SK-N-SH treated with all-trans-retinoic acid at 6 μM for 48 hours (cell line): ENCODE results near the gene RETSAT.

Source experiments
- ATAC-seq: fragments of 200-7000 bp; cut with Tn5 transposase; 3 replicates; pipeline ENCODE4 v1.9.1; 2020; ENCODE audit warnings: mild to moderate bottlenecking, moderate library complexity
- ARNTL ChIP-seq: fragments of 450-650 bp; formaldehyde crosslinking; IDR thresholded peaks from 2 replicates; pipeline ENCODE4 v1.5.0; 2020; ENCODE audit warnings: low read depth, mild to moderate bottlenecking, moderate library complexity, borderline replicate concordance
- ESRRG ChIP-seq: fragments of 250-450 bp; sonication (Bioruptor Pico); IDR thresholded peaks from 2 replicates; pipeline ENCODE4 v1.6.1; 2021; ENCODE audit warnings: mild to moderate bottlenecking
- GLIS3 ChIP-seq: fragments of 250-450 bp; sonication (Bioruptor Pico); IDR thresholded peaks from 2 replicates; pipeline ENCODE4 v1.5.0; 2020; ENCODE audit warnings: mild to moderate bottlenecking, moderate library complexity
- ISL1 ChIP-seq: fragments of 250-450 bp; sonication (Bioruptor Pico); IDR thresholded peaks from 2 replicates; pipeline ENCODE4 v2.1.2; 2022; ENCODE audit warnings: mild to moderate bottlenecking, moderate library complexity
- OSR1 ChIP-seq: fragments of 250-450 bp; sonication (Bioruptor Pico); IDR thresholded peaks from 2 replicates; pipeline ENCODE4 v1.8.0; 2022; ENCODE audit warnings: moderate library complexity, mild to moderate bottlenecking, inconsistent platforms
- PPARA ChIP-seq: fragments of 250-450 bp; sonication (Bioruptor Pico); IDR thresholded peaks from 2 replicates; pipeline ENCODE4 v1.5.0; 2020; ENCODE audit warnings: mild to moderate bottlenecking, borderline replicate concordance
- RARB ChIP-seq: fragments of 250-450 bp; sonication (Bioruptor Pico); IDR thresholded peaks from 2 replicates; pipeline ENCODE4 v1.8.0; 2021; ENCODE audit warnings: mild to moderate bottlenecking, moderate library complexity
- SNAI2 ChIP-seq: fragments of 250-450 bp; sonication (Bioruptor Pico); IDR thresholded peaks from 2 replicates; pipeline ENCODE4 v1.5.0; 2020; ENCODE audit warnings: mild to moderate bottlenecking, moderate library complexity
- TCF4 ChIP-seq: fragments of 250-450 bp; sonication (Bioruptor Pico); IDR thresholded peaks from 2 replicates; pipeline ENCODE4 v1.8.0; 2021; ENCODE audit warnings: mild to moderate bottlenecking, moderate library complexity, borderline replicate concordance
- TOX ChIP-seq: fragments of 250-450 bp; sonication (Bioruptor Pico); IDR thresholded peaks from 2 replicates; pipeline ENCODE4 v1.8.0; 2021; ENCODE audit warnings: mild to moderate bottlenecking, moderate library complexity, borderline replicate concordance
- ZC3H10 ChIP-seq: fragments of 250-450 bp; sonication (Bioruptor Pico); IDR thresholded peaks from 2 replicates; pipeline ENCODE4 v1.5.1; 2021; ENCODE audit warnings: mild to moderate bottlenecking, moderate library complexity
- ZFP3 ChIP-seq: fragments of 250-450 bp; sonication (Bioruptor Pico); IDR thresholded peaks from 2 replicates; pipeline ENCODE4 v1.5.0; 2020; ENCODE audit warnings: mild to moderate bottlenecking, moderate library complexity
- ZFP30 ChIP-seq: fragments of 450-650 bp; formaldehyde crosslinking; IDR thresholded peaks from 2 replicates; pipeline ENCODE4 v1.5.0; 2022; ENCODE audit warnings: mild to moderate bottlenecking, moderate library complexity
- ZNF70 ChIP-seq: fragments of 450-650 bp; formaldehyde crosslinking; IDR thresholded peaks from 2 replicates; pipeline ENCODE4 v1.5.0; 2020; ENCODE audit warnings: mild to moderate bottlenecking, moderate library complexity
- ZNF8 ChIP-seq: fragments of 450-650 bp; formaldehyde crosslinking; IDR thresholded peaks from 2 replicates; pipeline ENCODE4 v1.5.0; 2020; ENCODE audit warnings: mild to moderate bottlenecking, moderate library complexity
- TF ChIP-seq, protein P1 (sequence below): fragments of 250-450 bp; sonication (Bioruptor Pico); IDR thresholded peaks from 2 replicates; pipeline ENCODE4 v1.8.0; 2020; ENCODE audit warnings: mild to moderate bottlenecking, moderate library complexity, borderline replicate concordance
- TF ChIP-seq, protein P2 (sequence below): fragments of 250-450 bp; sonication (Bioruptor Pico); IDR thresholded peaks from 2 replicates; pipeline ENCODE4 v1.5.1; 2021; ENCODE audit warnings: mild to moderate bottlenecking, moderate library complexity
- TF ChIP-seq, protein P3 (sequence below): fragments of 250-450 bp; sonication (Bioruptor Pico); IDR thresholded peaks from 2 replicates; pipeline ENCODE4 v1.5.0; 2020; ENCODE audit warnings: mild to moderate bottlenecking, moderate library complexity
- TF ChIP-seq, protein P4 (sequence below): fragments of 250-450 bp; sonication (Bioruptor Pico); IDR thresholded peaks from 2 replicates; pipeline ENCODE4 v1.8.0; 2021; ENCODE audit warnings: low read depth, mild to moderate bottlenecking, moderate library complexity, borderline replicate concordance
- TF ChIP-seq, protein P5 (sequence below): fragments of 250-450 bp; sonication (Bioruptor Pico); IDR thresholded peaks from 2 replicates; pipeline ENCODE4 v1.5.1; 2020; ENCODE audit warnings: low read depth, mild to moderate bottlenecking, moderate library complexity

RETSAT gene

DNA sequence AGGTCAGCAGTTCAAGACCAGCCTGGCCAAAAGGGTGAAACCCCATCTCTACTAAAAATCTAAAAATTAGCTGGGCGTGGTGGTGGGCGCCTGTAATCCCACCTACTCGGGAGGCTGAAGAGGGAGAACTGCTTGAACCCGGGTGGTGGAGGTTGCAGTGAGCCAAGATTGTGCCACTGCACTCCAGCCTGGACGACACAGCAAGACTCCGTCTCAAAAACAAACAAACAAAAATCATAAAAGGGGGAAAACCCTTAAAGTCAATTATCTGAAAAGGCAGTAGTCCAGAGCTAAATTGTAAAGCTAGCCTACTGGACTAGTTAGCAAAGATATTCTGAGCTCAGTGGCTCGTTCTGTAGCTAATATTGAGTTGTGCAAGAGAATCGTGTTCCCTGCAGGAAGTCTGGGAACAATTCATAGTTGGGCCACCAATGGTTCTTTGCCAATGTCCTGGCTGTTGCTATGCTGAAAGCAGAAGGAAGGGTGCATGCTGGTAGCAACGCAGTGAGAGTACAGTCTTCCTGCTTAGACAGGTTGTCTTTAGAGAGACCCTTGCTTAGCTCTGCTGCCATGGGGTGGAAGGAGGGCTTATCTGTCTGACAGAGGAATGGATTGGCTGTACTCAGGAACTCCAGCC is 30.9 kb downstream of the RETSAT start:
- ATAC-seq, result no peak
- TF ChIP-seq ARNTL (CRISPR knock-in tag), result no peak
- no peak for TF ChIP-seq ZNF8 (CRISPR knock-in tag)
- no peak for TF ChIP-seq ZC3H10
- TF ChIP-seq, all 23 proteins: peak for 0

DNA sequence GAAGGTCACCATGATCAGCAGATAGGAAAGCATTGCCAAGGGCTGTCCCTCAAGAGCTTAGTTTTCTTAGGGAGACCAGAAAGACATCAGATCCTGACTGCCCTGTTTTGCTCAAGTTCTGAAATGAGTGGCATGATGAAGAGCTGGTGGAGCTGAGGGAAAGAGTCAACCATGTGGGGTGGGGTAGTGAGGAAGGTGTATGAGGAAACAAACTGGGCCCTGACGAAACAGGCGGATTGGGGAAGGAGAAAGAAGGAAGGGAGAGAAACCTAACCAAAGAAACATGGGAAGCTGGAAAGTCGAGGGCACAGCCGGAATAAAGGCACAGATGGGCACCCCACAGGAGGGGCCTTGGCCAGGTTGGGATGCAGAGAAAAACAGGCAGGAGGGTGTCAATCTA is 34.5 kb downstream of the RETSAT start:
- no peak for ATAC-seq
- TF ChIP-seq, protein P1, sequence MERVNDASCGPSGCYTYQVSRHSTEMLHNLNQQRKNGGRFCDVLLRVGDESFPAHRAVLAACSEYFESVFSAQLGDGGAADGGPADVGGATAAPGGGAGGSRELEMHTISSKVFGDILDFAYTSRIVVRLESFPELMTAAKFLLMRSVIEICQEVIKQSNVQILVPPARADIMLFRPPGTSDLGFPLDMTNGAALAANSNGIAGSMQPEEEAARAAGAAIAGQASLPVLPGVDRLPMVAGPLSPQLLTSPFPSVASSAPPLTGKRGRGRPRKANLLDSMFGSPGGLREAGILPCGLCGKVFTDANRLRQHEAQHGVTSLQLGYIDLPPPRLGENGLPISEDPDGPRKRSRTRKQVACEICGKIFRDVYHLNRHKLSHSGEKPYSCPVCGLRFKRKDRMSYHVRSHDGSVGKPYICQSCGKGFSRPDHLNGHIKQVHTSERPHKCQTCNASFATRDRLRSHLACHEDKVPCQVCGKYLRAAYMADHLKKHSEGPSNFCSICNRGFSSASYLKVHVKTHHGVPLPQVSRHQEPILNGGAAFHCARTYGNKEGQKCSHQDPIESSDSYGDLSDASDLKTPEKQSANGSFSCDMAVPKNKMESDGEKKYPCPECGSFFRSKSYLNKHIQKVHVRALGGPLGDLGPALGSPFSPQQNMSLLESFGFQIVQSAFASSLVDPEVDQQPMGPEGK (CRISPR knock-in tag), result no peak
- TF ChIP-seq ESRRG (CRISPR knock-in tag) (no peak), ZNF70 (CRISPR knock-in tag) (no peak), TCF4 (CRISPR knock-in tag) (no peak), ZC3H10 (no peak)
- TF ChIP-seq, protein P2, sequence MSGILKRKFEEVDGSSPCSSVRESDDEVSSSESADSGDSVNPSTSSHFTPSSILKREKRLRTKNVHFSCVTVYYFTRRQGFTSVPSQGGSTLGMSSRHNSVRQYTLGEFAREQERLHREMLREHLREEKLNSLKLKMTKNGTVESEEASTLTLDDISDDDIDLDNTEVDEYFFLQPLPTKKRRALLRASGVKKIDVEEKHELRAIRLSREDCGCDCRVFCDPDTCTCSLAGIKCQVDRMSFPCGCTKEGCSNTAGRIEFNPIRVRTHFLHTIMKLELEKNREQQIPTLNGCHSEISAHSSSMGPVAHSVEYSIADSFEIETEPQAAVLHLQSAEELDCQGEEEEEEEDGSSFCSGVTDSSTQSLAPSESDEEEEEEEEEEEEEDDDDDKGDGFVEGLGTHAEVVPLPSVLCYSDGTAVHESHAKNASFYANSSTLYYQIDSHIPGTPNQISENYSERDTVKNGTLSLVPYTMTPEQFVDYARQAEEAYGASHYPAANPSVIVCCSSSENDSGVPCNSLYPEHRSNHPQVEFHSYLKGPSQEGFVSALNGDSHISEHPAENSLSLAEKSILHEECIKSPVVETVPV, result no peak
- TF ChIP-seq, protein P3, sequence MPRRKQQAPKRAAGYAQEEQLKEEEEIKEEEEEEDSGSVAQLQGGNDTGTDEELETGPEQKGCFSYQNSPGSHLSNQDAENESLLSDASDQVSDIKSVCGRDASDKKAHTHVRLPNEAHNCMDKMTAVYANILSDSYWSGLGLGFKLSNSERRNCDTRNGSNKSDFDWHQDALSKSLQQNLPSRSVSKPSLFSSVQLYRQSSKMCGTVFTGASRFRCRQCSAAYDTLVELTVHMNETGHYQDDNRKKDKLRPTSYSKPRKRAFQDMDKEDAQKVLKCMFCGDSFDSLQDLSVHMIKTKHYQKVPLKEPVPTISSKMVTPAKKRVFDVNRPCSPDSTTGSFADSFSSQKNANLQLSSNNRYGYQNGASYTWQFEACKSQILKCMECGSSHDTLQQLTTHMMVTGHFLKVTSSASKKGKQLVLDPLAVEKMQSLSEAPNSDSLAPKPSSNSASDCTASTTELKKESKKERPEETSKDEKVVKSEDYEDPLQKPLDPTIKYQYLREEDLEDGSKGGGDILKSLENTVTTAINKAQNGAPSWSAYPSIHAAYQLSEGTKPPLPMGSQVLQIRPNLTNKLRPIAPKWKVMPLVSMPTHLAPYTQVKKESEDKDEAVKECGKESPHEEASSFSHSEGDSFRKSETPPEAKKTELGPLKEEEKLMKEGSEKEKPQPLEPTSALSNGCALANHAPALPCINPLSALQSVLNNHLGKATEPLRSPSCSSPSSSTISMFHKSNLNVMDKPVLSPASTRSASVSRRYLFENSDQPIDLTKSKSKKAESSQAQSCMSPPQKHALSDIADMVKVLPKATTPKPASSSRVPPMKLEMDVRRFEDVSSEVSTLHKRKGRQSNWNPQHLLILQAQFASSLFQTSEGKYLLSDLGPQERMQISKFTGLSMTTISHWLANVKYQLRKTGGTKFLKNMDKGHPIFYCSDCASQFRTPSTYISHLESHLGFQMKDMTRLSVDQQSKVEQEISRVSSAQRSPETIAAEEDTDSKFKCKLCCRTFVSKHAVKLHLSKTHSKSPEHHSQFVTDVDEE (CRISPR knock-in tag), result no peak

DNA sequence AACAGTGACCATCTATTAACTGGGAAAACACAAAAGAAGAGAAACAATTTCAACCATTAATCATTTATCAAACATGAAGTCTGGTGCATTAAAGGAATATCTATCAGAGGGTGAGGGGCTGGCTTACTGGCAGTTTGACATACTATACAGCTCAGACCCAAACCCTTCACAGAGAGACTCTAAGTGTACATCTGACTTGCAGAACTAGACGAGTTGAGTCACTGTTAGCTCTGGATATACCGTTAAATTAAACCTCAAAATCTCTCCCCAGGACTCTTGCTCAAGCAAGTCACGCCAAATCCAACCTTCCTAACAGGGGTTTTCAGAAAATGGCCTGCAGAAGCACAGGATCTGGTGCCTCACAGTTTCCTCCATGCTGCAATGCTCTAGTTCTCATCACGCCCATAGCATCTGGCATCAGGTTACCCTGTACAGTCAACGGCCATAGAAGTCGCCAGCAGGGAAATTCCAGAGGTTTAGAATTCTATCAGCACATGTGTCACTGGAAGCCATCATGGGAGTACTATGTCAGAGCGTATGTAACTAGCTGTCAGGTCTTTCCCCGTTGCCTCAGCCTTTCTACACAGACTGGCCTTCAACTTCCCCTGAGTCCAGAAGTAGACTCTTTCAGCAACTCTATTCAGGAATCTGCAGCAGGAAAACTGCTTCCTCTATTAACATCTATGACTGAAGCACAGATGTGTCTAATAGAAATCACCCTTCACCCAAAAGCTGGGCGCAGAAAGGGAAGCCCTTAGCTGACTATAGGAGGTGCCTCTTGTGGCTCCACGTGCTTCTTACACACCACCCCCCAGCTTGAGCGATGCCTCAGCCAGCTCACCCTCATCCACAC is 35.9 kb downstream of the RETSAT start:
- ATAC-seq, result peak; percentile 80
- TF ChIP-seq ZFP3 (CRISPR knock-in tag), result no peak
- no peak for TF ChIP-seq TOX
- TF ChIP-seq PPARA (CRISPR knock-in tag), result no peak
- TF ChIP-seq ESRRG (CRISPR knock-in tag), result no peak
- no peak for TF ChIP-seq GLIS3 (CRISPR knock-in tag)
- no peak for TF ChIP-seq TCF4 (CRISPR knock-in tag)
- no peak for TF ChIP-seq SNAI2
- TF ChIP-seq ZNF8 (CRISPR knock-in tag), result no peak
- no peak for TF ChIP-seq ZFP30 (CRISPR knock-in tag)
- no peak for TF ChIP-seq ISL1
- TF ChIP-seq, protein P2, result no peak
- TF ChIP-seq RARB (CRISPR knock-in tag), result no peak
- TF ChIP-seq, protein P4, sequence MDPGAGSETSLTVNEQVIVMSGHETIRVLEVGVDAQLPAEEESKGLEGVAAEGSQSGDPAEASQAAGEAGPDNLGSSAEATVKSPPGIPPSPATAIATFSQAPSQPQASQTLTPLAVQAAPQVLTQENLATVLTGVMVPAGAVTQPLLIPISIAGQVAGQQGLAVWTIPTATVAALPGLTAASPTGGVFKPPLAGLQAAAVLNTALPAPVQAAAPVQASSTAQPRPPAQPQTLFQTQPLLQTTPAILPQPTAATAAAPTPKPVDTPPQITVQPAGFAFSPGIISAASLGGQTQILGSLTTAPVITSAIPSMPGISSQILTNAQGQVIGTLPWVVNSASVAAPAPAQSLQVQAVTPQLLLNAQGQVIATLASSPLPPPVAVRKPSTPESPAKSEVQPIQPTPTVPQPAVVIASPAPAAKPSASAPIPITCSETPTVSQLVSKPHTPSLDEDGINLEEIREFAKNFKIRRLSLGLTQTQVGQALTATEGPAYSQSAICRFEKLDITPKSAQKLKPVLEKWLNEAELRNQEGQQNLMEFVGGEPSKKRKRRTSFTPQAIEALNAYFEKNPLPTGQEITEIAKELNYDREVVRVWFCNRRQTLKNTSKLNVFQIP, result no peak
- TF ChIP-seq, protein P5, sequence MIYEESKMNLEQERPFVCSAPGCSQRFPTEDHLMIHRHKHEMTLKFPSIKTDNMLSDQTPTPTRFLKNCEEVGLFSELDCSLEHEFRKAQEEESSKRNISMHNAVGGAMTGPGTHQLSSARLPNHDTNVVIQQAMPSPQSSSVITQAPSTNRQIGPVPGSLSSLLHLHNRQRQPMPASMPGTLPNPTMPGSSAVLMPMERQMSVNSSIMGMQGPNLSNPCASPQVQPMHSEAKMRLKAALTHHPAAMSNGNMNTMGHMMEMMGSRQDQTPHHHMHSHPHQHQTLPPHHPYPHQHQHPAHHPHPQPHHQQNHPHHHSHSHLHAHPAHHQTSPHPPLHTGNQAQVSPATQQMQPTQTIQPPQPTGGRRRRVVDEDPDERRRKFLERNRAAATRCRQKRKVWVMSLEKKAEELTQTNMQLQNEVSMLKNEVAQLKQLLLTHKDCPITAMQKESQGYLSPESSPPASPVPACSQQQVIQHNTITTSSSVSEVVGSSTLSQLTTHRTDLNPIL (CRISPR knock-in tag), result no peak
- TF ChIP-seq OSR1 (CRISPR knock-in tag), result no peak
- TF ChIP-seq, protein P1 (CRISPR knock-in tag), result no peak
- no peak for TF ChIP-seq ARNTL (CRISPR knock-in tag)
